VCaP (cell line): ENCODE data around the gene MACF1.

Experiments
- H3K27ac ChIP-seq: fragments of 450-650 bp; 2 replicates; pipeline ENCODE4 v1.5.1; 2017
- TF ChIP-seq, protein P1 (sequence below): fragments of 450-650 bp; conservative IDR thresholded peaks from 2 replicates; pipeline ENCODE4 v1.5.1; 2017; ENCODE audit warnings: mild to moderate bottlenecking, moderate library complexity

MACF1 gene

DNA sequence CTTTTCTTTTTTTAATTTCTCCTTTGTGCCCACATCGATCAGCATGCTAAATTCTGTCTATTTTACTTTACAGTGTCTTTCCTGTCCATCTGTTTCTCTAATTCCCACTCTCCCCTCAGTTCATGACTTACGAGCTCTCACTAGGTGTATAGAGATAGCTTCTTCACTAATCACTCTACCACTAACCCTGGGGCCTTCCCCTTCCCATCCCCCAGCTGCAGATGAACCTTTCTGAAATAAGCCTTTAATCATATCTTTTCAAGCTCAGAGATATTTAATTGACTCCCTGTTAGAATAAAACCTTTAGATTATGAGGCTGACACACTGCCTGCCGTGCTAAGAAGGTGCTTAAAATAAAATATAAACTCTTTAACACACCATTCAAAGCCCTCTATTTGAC is 220.7 kb downstream of the MACF1 start:
- TF ChIP-seq, protein P1, sequence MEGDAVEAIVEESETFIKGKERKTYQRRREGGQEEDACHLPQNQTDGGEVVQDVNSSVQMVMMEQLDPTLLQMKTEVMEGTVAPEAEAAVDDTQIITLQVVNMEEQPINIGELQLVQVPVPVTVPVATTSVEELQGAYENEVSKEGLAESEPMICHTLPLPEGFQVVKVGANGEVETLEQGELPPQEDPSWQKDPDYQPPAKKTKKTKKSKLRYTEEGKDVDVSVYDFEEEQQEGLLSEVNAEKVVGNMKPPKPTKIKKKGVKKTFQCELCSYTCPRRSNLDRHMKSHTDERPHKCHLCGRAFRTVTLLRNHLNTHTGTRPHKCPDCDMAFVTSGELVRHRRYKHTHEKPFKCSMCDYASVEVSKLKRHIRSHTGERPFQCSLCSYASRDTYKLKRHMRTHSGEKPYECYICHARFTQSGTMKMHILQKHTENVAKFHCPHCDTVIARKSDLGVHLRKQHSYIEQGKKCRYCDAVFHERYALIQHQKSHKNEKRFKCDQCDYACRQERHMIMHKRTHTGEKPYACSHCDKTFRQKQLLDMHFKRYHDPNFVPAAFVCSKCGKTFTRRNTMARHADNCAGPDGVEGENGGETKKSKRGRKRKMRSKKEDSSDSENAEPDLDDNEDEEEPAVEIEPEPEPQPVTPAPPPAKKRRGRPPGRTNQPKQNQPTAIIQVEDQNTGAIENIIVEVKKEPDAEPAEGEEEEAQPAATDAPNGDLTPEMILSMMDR = no peak
- peak overlapping the region; percentile 37 for H3K27ac ChIP-seq

DNA sequence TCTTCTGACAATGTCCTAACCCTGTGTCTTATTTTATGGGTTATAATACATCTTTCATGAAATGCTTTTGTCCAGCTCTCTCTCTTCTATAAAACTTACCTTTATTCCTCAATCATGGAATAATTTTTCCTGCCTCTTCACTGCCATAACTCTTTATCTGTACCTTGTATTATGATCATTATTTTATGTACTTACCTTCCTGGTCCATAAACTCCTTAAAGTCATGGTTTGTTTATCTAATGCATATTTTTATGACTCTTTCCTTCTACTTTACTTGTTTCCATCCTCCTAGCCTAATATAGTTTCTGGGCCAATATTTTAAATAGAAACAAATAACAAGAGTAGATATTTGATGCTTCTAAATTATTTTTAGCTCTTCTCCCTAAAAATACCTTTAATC is 221.1 kb downstream of the MACF1 start:
- TF ChIP-seq, protein P1 = no peak
- peak overlapping the region; percentile 37 for H3K27ac ChIP-seq

DNA sequence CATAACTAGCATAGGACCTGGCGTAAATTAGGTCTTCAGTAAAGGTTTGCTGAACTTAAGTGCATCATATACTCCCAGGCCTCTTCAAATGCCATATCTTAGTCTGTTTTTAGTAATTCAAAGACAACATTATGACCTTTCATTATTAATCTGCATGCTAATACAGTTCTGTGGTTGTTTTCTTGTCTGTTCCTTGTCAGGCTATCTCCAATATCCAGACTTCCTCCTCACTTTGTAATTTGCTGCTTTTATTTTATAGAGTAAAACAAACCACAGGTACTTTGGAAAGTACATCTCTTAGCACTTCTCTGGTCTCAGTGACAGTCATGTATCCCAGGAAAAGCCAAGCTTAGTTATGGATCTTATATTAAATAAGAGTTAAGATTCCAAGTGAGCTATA is 221.9 kb downstream of the MACF1 start:
- H3K27ac ChIP-seq = no peak overlapping the region
- TF ChIP-seq, protein P1 = no peak

DNA sequence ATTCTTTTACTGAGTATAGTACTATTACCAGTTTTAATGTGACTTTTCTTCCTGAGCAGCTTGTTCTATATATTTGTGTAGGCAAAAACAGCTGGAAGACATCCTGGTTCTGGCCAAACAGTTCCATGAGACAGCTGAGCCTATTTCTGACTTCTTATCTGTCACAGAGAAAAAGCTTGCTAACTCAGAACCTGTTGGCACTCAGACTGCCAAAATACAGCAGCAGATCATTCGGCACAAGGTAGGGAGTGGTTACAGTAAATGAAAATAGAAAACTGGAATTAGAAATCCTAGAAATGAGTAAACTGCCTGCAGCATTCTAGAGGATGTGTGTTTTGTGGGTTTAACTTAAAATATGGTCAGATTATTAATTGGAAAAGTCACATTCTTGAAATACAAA is 222.9 kb downstream of the MACF1 start:
- TF ChIP-seq, protein P1 = no peak
- no peak overlapping the region for H3K27ac ChIP-seq

DNA sequence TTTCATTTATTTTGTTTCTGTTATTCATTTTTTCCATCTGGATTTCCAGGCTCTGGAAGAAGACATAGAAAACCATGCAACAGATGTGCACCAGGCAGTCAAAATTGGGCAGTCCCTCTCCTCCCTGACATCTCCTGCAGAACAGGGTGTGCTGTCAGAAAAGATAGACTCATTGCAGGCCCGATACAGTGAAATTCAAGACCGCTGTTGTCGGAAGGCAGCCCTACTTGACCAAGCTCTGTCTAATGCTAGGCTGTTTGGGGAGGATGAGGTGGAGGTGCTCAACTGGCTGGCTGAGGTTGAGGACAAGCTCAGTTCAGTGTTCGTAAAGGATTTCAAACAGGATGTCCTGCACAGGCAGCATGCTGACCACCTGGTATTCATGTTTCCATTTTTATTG is 223.4 kb downstream of the MACF1 start:
- TF ChIP-seq, protein P1 = no peak
- H3K27ac ChIP-seq = no peak overlapping the region

DNA sequence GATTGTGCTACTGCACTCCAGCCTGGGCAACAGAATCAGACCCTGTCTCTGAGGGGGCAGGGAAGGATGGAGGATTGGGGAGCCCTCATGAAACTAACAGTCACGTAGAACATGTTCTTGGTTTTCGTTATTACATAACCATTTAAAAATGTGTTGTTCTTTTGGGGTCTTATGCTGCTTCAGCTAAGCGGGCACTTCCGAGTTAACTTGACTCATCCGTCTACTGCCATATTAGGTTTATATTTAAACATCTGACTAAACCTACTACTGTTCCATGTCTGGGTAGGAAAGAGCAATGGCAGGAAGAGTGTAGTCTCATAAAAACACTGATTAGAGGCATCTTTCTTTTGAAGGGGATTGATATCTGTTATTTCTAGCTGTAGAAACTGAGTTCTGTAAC is 227.4 kb downstream of the MACF1 start:
- H3K27ac ChIP-seq = no peak overlapping the region
- TF ChIP-seq, protein P1 = no peak

DNA sequence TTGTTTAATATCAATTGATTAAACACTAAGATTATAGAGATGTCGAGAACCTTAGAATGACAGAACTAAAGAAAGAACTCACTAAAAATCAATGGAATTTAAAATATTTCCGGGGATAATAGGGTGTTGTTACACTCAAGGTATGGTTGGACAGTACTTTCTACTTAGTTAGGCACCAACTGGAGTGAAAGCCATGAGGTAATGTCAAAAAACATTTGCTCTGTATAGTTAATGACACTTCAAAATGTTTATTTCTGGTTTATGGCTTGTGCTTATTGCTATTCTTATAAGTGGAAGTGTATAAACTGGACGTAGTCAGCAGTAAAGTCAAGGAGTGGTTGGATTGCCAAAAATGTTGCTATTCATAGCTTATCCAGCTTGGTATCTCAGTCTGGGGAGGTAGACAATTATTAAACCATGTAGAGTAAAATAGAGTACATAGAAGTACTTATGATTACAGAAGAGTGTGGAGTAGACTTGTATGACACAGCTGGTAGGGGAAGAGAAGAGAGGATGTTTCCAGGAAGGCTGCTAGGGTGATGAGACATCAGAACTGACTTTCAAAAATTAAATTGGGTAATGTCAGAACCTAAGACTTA is 230.4 kb downstream of the MACF1 start:
- H3K27ac ChIP-seq = no peak overlapping the region
- TF ChIP-seq, protein P1 = no peak
